Gastrocnemius medialis (tissue), 4 donors: Measurements from ENCODE around the gene ECE1.

Source experiments
- CTCF ChIP-seq, 5 experiments: fragments of 450-650 bp in 3 of 5; fragments of 200-600 bp in 2 of 5; sonication (generic) in 2 of 5; IDR thresholded peaks in 4 of 5; conservative IDR thresholded peaks in 1 of 5; 1 replicate in 4 of 5; 2 replicates in 1 of 5; pipeline ENCODE4 v1.5.1; 2016 to 2019; ENCODE audit warnings: antibody characterized with exemption in 5 of 5, mild to moderate bottlenecking in 3 of 5, moderate library complexity in 3 of 5
- POLR2A ChIP-seq, 2 donors: fragments of 450-650 bp; IDR thresholded peaks; one replicate each; pipeline ENCODE4 v1.6.1; 2017; ENCODE audit warnings: antibody characterized with exemption in 2 of 2, mild to moderate bottlenecking in 2 of 2, moderate library complexity in 2 of 2

GRCh38 chr1:21283524-21283923 lies 6.7 kb downstream of the ECE1 start:
- TF ChIP-seq CTCF (IDR thresholded peaks at IDR 0.05 in 4 of 5, conservative IDR thresholded peaks at IDR 0.05 in 1 of 5) (no peak), POLR2A (IDR thresholded peaks at IDR 0.05) (no peak)
